A673 (cell line): ENCODE measurements around the gene SLC17A3. TPM values are rescaled to one million over a fixed set of nuclear protein-coding genes. Genes with fewer than 3 reads are reported as not detected.

ENCODE experiments used
- BruUV-seq: library from RNA; stranded (reverse); fragments of 400-500 nt; replicated peaks from 2 replicates; lab custom pipeline; 2021; lab: Mats Ljungman, UMichigan
- CTCF ChIA-PET: fragments of 300-600 bp; sonication (Branson Sonifier 250); formaldehyde crosslinking; loops from one replicate; lab custom pipeline; 2022; ENCODE audit warnings: antibody characterized with exemption; lab: Charles Lee
- POLR2A ChIA-PET: fragments of 300-600 bp; sonication (Branson Sonifier 250); formaldehyde crosslinking; loops from one replicate; lab custom pipeline; 2022; ENCODE audit warnings: antibody characterized with exemption; ENCODE audit not compliant: low non-redundant PET; lab: Charles Lee
- DNase-seq: peaks from one replicate; pipeline ENCODE4 v3.0.0-alpha.2; 2015; ENCODE audit warnings: low spot score
- H3K27ac ChIP-seq: fragments of 200-600 bp; sonication (generic); 2 replicates; pipeline ENCODE4 v1.5.1; 2016; ENCODE audit warnings: mixed run types, low read depth, mild to moderate bottlenecking, mixed read lengths, antibody characterized with exemption, low read length; ENCODE audit not compliant: poor library complexity, severe bottlenecking
- H3K27me3 ChIP-seq: fragments of 200-600 bp; sonication (generic); replicated peaks from 2 replicates; pipeline ENCODE4 v1.6.1; 2017; ENCODE audit warnings: mixed run types, low read depth, mild to moderate bottlenecking, mixed read lengths, antibody characterized with exemption, low read length; ENCODE audit not compliant: insufficient read depth, poor library complexity
- H3K36me3 ChIP-seq: fragments of 200-600 bp; sonication (generic); 2 replicates; pipeline ENCODE4 v1.6.1; 2016; ENCODE audit warnings: mixed run types, mild to moderate bottlenecking, mixed read lengths, antibody characterized with exemption, low read length; ENCODE audit not compliant: insufficient read depth, poor library complexity, severe bottlenecking
- H3K4me1 ChIP-seq: fragments of 200-600 bp; sonication (generic); 2 replicates; pipeline ENCODE4 v1.6.1; 2017; ENCODE audit warnings: mixed run types, mild to moderate bottlenecking, mixed read lengths, antibody characterized with exemption, low read length; ENCODE audit not compliant: insufficient read depth, poor library complexity, severe bottlenecking
- H3K4me3 ChIP-seq: fragments of 200-600 bp; sonication (generic); 2 replicates; pipeline ENCODE4 v1.5.1; 2016; ENCODE audit warnings: low read depth, mixed run types, mild to moderate bottlenecking, mixed read lengths, low read length; ENCODE audit not compliant: poor library complexity, severe bottlenecking
- H3K9me3 ChIP-seq: fragments of 200-600 bp; sonication (generic); 2 replicates; pipeline ENCODE4 v1.6.1; 2016; ENCODE audit warnings: mixed run types, low read depth, mild to moderate bottlenecking, mixed read lengths, antibody characterized with exemption, low read length; ENCODE audit not compliant: poor library complexity, severe bottlenecking
- CTCF ChIP-seq: fragments of 300-800, 200-600 bp; sonication (generic); conservative IDR thresholded peaks from 2 replicates; pipeline ENCODE4 v1.5.1; 2017; ENCODE audit warnings: low read depth, mild to moderate bottlenecking, antibody characterized with exemption, low read length, moderate library complexity, mixed read lengths
- EZH2 ChIP-seq: fragments of 200-600 bp; sonication (generic); IDR thresholded peaks from 2 replicates; pipeline ENCODE4 v1.6.1; 2017; ENCODE audit warnings: borderline replicate concordance, low read depth, mild to moderate bottlenecking, mixed read lengths, antibody characterized with exemption, low read length; ENCODE audit not compliant: poor library complexity, severe bottlenecking
- intact Hi-C: fragments of 100-400 bp; cut with micrococcal nuclease; formaldehyde crosslinking; loops from one replicate; pipeline ENCODE4 v1.10.0; 2022; ENCODE audit not compliant: unreplicated experiment
- total RNA-seq: library from RNA; stranded (reverse); gene quantifications from 2 replicates; pipeline ENCODE4 v1.2.3, GENCODE V29; 2021

The SLC17A3 gene
- total RNA-seq, 1 experiment from 2014 or later: not detected

GRCh38 chr6:25875563-25875905, 1.5 kb upstream of the SLC17A3 start:
- BruUV-seq: no TSS peak
- no peaks in the 10 kb centered on the region for H3K4me1 ChIP-seq
- H3K9me3 ChIP-seq: no peaks in the 10 kb centered on the region
- no peaks in the 10 kb centered on the region for H3K36me3 ChIP-seq
- no peak overlapping the region for H3K27ac ChIP-seq
- H3K27me3 ChIP-seq: no peaks in the 10 kb centered on the region
- TF ChIP-seq CTCF: no peak
- TF ChIP-seq EZH2: no peak
- no peak for DNase-seq
- CTCF ChIA-PET: no interaction called here
- POLR2A ChIA-PET: no interaction called here
- intact Hi-C loops: no loop called here
- no peak overlapping the region for H3K4me3 ChIP-seq

GRCh38 chr6:25874822-25875562, 949 bp upstream of the SLC17A3 start:
- BruUV-seq: no TSS peak
- H3K4me1 ChIP-seq: no peaks in the 10 kb centered on the region
- no peak overlapping the region for H3K4me3 ChIP-seq
- POLR2A ChIA-PET: no interaction called here
- no peak for TF ChIP-seq EZH2
- TF ChIP-seq CTCF: no peak
- H3K27me3 ChIP-seq: no peaks in the 10 kb centered on the region
- H3K27ac ChIP-seq: no peak overlapping the region
- CTCF ChIA-PET: no interaction called here
- no peaks in the 10 kb centered on the region for H3K36me3 ChIP-seq
- no peaks in the 10 kb centered on the region for H3K9me3 ChIP-seq
- intact Hi-C loops: no loop called here
- DNase-seq: no peak

GRCh38 chr6:25872814-25873213, 1.2 kb downstream of the SLC17A3 start:
- ChIA-PET POLR2A (no interaction called here), CTCF (no interaction called here)
- intact Hi-C loops: no loop called here
- BruUV-seq: no TSS peak
- Histone ChIP-seq H3K27me3 (no peaks in the 10 kb centered on the region), H3K9me3 (no peaks in the 10 kb centered on the region), H3K4me1 (no peaks in the 10 kb centered on the region), H3K27ac (no peak overlapping the region), H3K4me3 (no peak overlapping the region), H3K36me3 (no peaks in the 10 kb centered on the region)
- no peak for DNase-seq
- TF ChIP-seq EZH2 (no peak), CTCF (no peak)
